Esophagus squamous epithelium (tissue), 5 donors: ENCODE measurements around the gene TBL2. TPM values are rescaled to one million over a fixed set of nuclear protein-coding genes. Genes with fewer than 3 reads are reported as not detected.
A peak's percentile ranks its signal among the peaks of the same experiment; 100 is the strongest.

ENCODE experiments used
- DNase-seq: peaks from one replicate; lab custom pipeline; 2025; lab: John Stamatoyannopoulos, UW
- H3K27ac ChIP-seq, 4 donors: fragments of 200-600 bp; sonication (generic); one replicate each; pipeline ENCODE4 v1.5.1; 2016 to 2019; ENCODE audit warnings: mild to moderate bottlenecking in 1 of 4
- H3K27me3 ChIP-seq, 4 donors: fragments of 200-600 bp; sonication (generic); 1 replicate in 3 of 4; 2 replicates in 1 of 4; pipeline versions ENCODE4 v1.5.1 to v1.6.0; 2017 to 2021; ENCODE audit warnings: antibody characterized with exemption in 1 of 4
- H3K36me3 ChIP-seq, 3 donors: fragments of 200-600 bp; sonication (generic); one replicate each; pipeline ENCODE4 v1.5.1; 2016 to 2019
- H3K4me1 ChIP-seq, 3 donors: fragments of 200-600 bp; sonication (generic); one replicate each; pipeline ENCODE4 v1.5.1; 2017 to 2019
- H3K4me3 ChIP-seq, 4 donors: fragments of 200-600 bp; sonication (generic); 1 replicate in 3 of 4; 2 replicates in 1 of 4; pipeline ENCODE4 v1.5.1; 2016 to 2019; ENCODE audit warnings: mild to moderate bottlenecking in 2 of 4, moderate library complexity in 1 of 4
- H3K9me3 ChIP-seq, 3 donors: fragments of 200-600 bp; sonication (generic); one replicate each; pipeline ENCODE4 v1.5.1; 2016 to 2019
- POLR2A ChIP-seq, 4 donors: fragments of 450-650 bp; IDR thresholded peaks; one replicate each; pipeline ENCODE4 v1.6.1; 2017; ENCODE audit warnings: antibody characterized with exemption in 4 of 4, mild to moderate bottlenecking in 4 of 4, moderate library complexity in 3 of 4
- WGBS, 2 donors: methylation state at CpG; one replicate each; pipeline ENCODE4 v1.1.5; 2018; 5-methylcytosine and 5-hydroxymethylcytosine counted together
- intact Hi-C: fragments of 100-400 bp; cut with DNase I; formaldehyde crosslinking; loops from one replicate; pipeline ENCODE4 v1.15.0; 2022
- total RNA-seq, 4 donors: library from RNA; depleted of rRNA; stranded (reverse); fragments of >200 nt; gene quantifications; one replicate each; pipeline ENCODE4 v1.1.0, GENCODE V29; 2016
- TF ChIP-seq, protein P1 (sequence below), 6 experiments: fragments of 450-650 bp in 4 of 6; fragments of 200-600 bp in 2 of 6; sonication (generic) in 2 of 6; IDR thresholded peaks; one replicate each; pipeline ENCODE4 v1.5.1; 2016 to 2019; ENCODE audit warnings: antibody characterized with exemption in 6 of 6, mild to moderate bottlenecking in 4 of 6, moderate library complexity in 4 of 6
- donor health status: DM: yes; HTN: yes; CAD: no.

The TBL2 gene
- total RNA-seq, 4 donors from 2014 or later: 18.1 to 34.8 (median 26.7) TPM

DNA sequence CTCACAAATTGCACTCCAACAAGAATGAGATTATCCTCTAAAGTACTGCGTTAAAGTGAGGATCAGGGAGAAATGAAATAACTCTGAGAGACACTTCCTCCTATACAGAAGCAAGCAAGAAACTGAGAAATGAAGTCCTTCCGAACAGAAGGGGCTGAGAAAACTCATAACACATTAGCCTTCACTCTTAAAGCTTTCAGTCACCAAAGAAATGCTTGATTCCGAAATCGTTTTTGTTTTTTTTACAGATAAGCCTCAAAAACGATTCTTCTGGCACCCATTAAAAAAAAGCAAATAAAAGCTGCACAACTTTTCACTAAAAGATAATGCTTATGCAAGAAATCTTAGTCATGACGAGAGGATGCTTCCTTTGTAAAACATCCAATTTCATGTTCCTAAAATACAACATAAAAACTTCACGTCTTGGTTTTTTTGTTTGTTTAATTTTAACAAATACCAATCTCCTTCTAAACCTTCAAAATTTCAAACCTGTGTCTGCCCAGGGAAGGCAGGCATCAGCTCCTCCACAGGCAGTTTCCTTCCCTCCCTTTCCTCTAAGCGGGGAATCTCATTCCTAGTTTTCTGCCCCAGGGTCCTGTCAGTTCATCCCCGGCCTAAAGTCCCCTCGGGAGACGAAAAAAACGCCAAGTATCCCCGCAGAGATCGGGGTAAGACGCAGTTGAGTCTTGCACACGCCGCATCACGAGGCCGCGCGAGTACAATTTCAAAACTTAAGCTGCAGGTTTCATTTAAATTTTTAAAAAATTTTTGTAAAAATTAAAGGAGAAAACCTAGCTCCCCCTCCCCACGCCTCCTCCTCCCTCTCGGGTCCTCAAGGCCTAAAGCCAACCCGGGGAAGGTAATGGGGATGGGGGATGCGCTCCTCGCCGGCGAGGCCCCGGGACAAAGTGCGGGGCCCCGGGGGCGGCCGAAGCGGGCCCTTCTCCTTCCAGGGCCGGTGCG, 57.4 kb downstream of the TBL2 start:
- no peak for DNase-seq
- 0 to 1% methylated on average over 20 to 22 of the region's 36 CpGs for WGBS, 2 donors
- TF ChIP-seq POLR2A (IDR thresholded peaks at IDR 0.05): no peak
- TF ChIP-seq, protein P1, sequence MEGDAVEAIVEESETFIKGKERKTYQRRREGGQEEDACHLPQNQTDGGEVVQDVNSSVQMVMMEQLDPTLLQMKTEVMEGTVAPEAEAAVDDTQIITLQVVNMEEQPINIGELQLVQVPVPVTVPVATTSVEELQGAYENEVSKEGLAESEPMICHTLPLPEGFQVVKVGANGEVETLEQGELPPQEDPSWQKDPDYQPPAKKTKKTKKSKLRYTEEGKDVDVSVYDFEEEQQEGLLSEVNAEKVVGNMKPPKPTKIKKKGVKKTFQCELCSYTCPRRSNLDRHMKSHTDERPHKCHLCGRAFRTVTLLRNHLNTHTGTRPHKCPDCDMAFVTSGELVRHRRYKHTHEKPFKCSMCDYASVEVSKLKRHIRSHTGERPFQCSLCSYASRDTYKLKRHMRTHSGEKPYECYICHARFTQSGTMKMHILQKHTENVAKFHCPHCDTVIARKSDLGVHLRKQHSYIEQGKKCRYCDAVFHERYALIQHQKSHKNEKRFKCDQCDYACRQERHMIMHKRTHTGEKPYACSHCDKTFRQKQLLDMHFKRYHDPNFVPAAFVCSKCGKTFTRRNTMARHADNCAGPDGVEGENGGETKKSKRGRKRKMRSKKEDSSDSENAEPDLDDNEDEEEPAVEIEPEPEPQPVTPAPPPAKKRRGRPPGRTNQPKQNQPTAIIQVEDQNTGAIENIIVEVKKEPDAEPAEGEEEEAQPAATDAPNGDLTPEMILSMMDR (IDR thresholded peaks at IDR 0.05): no peak
- Histone ChIP-seq H3K9me3 (no peaks in the 10 kb centered on the region), H3K4me3 (peak overlapping the region; percentile 59 to 95 (median 85)), H3K27me3 (no peaks in the 10 kb centered on the region), H3K27ac (peak overlapping the region; percentile 92 to 99 (median 94)), H3K36me3 (peaks cover 0 to 17% (median 0%) of the 10 kb centered on the region in 3 donors), H3K4me1 (peaks cover 21 to 56% (median 34%) of the 10 kb centered on the region in 3 donors)
- intact Hi-C loops: loop anchor here (5.0 kb wide), 1 partner anchor 36 kb away; the partner anchor contains the start of gene BCL7B

DNA sequence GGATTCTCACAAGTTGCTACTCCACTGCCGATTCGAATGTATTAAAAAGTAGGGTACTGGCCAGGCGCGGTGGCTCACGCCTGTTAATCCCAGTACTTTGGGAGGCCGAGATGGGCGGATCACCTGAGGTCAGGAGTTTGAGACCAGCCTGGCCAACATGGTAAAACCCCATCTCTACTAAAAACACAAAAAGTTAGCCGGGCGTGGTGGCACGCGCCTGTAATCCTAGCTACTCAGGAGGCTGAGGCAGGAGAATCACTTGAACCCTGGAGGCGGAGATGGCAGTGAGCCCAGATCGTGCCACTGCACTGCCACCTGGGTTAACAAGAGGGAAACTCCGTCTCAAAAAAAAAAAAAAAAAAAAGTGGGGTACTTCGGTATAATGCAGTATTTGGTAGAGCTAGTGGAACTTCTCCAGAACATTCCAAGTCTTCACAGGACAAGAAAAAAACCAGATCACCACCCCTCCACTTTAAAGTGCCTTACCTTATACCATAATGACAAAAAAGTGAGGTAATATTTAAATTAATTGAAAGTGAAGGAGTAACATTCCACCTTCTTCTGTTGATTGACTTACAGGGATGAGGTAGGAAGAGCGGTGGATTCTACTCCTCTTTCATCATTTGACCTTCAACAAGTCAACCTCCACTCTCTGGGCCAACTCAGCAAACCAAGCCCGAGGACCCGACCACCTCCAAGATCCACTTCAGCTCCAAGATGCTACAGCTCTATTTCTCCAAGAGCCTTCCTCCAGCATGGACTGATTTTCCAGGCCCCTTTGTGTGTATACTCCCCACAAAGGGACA, 58.3 kb downstream of the TBL2 start:
- WGBS, 2 donors: 14 to 38% methylated on average over 6 to 14 of the region's 18 CpGs
- H3K36me3 ChIP-seq: peaks cover 0 to 26% (median 0%) of the 10 kb centered on the region in 3 donors
- H3K27ac ChIP-seq: peak overlapping the region; percentile 92 to 99 (median 94)
- no peaks in the 10 kb centered on the region for H3K9me3 ChIP-seq
- TF ChIP-seq POLR2A (IDR thresholded peaks at IDR 0.05): no peak
- TF ChIP-seq, protein P1 (IDR thresholded peaks at IDR 0.05): no peak
- H3K4me1 ChIP-seq: peaks cover 21 to 60% (median 34%) of the 10 kb centered on the region in 3 donors
- intact Hi-C loops: loop anchor here (5.0 kb wide), 1 partner anchor 37 kb away; the partner anchor contains the start of gene BCL7B
- peak overlapping the region; percentile 59 to 95 (median 85) for H3K4me3 ChIP-seq
- DNase-seq: no peak
- H3K27me3 ChIP-seq: no peaks in the 10 kb centered on the region

DNA sequence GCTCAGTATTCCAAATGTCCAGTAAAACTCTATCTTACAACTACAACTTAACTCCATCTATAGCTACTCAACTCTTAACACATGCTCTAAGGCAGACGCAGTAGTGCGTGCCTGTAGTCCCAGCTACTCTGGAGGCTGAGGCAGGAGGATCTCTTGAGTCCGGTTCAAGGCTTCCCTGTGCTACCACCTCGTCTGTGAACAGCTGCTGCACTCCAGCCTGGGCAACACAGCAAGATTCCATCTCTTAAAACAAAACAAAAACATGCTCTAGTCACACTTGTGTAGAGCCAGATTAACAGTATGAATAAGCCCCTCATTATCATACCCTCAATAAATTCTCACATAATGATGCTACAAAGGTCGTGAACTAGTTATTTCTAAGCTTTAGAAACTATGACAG, 59.9 kb downstream of the TBL2 start:
- peaks cover 0 to 42% (median 0%) of the 10 kb centered on the region in 3 donors for H3K36me3 ChIP-seq
- no peak for DNase-seq
- intact Hi-C loops: no loop called here
- H3K27me3 ChIP-seq: no peaks in the 10 kb centered on the region
- H3K4me1 ChIP-seq: peaks cover 21 to 71% (median 34%) of the 10 kb centered on the region in 3 donors
- no peak overlapping the region for H3K4me3 ChIP-seq
- TF ChIP-seq, protein P1 (IDR thresholded peaks at IDR 0.05): no peak
- TF ChIP-seq POLR2A (IDR thresholded peaks at IDR 0.05): no peak
- no peaks in the 10 kb centered on the region for H3K9me3 ChIP-seq
- H3K27ac ChIP-seq: no peak overlapping the region
- 69 to 80% methylated on average over 5 of the region's 5 CpGs for WGBS, 2 donors

Other genes with a start within 250 kb of the TBL2 start
- gene FZD9, start 144.8 kb downstream of the TBL2 start, total RNA-seq: 1 to 10 TPM in 1 of 4 donors, under 1 TPM in 2, not detected in 1; 0.09 to 1.3 (median 0.61) TPM
- 10 to 100 TPM; 18.8 to 40.4 (median 27.4) TPM for gene BAZ1B, start 56.3 kb downstream of the TBL2 start, total RNA-seq
- 10 to 100 TPM; 39.8 to 55.3 (median 43.0) TPM for gene BCL7B, start 20.9 kb downstream of the TBL2 start, total RNA-seq
- 10 to 100 TPM in 1 of 4 donors, 1 to 10 TPM in 2, under 1 TPM in 1; 0.53 to 13.5 (median 2.9) TPM for gene MLXIPL, start 45.9 kb upstream of the TBL2 start, total RNA-seq
- gene VPS37D, start 89.3 kb upstream of the TBL2 start, total RNA-seq: 1 to 10 TPM in 1 of 4 donors, under 1 TPM in 1, not detected in 2; 0.97 to 1.3 TPM
- 1 to 10 TPM; 2.7 to 5.7 (median 4.8) TPM for gene DNAJC30, start 104.9 kb upstream of the TBL2 start, total RNA-seq
- 10 to 100 TPM; 24.9 to 44.7 (median 42.6) TPM for gene BUD23, start 105.0 kb upstream of the TBL2 start, total RNA-seq
- gene STX1A, start 141.1 kb upstream of the TBL2 start, total RNA-seq: 1 to 10 TPM in 3 of 4 donors, under 1 TPM in 1; 0.94 to 4.0 (median 1.8) TPM
- 10 to 100 TPM in 3 of 4 donors, 1 to 10 TPM in 1; 8.3 to 22.6 (median 19.3) TPM for gene ABHD11, start 160.2 kb upstream of the TBL2 start, total RNA-seq
- 1 to 10 TPM in 1 of 4 donors, not detected in 3; 1.3 TPM for gene CLDN3, start 191.7 kb upstream of the TBL2 start, total RNA-seq